NCI-H1092 treated with DMSO at 0.1 percent for 48 hours (cell line): Measurements from ENCODE around the gene FOXK2.

Source experiments
- DNase-seq: peaks from one replicate; lab custom pipeline; 2025; lab: John Stamatoyannopoulos, UW

Gene FOXK2

DNA sequence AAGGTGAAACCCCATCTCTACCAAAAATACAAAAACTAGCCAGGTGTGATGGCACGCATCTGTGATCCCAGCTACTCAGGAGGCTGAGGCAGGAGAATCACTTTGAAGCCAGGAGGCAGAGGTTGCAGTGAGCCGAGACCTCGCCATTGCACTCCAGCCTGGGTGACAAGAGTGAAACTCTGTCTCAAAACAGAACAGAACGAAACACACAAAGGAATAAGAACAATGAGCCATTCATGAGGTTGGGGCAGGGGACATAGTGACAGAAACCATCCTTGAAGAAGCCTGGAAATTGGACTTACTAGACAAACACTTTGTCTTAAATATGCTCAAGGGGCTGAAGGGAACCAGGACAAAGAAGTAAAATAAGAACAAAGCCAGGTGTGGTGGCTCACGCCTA, 89.3 kb downstream of the FOXK2 start:
- no peak for DNase-seq

DNA sequence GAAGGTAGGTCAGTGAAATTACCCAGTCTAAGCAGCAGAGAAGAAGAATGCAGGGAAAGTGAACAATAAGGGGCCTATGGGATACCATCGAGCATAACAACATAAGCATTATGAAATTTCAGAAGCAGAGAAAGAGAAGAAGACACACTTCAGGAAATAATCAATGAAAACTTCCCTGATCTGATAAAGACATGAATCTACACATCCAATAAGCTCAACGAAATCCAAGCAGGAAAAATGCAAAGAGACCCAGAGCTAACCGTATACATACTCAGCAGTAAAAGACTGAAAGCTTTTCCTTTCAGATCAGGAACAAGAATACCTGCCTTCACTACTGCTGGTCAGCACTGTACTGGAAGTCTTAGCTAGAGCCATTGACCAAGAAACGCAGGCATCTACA, 90.1 kb downstream of the FOXK2 start:
- DNase-seq = no peak

GRCh38 chr17:82611140-82612058, 91.9 kb downstream of the FOXK2 start:
- DNase-seq = no peak

DNA sequence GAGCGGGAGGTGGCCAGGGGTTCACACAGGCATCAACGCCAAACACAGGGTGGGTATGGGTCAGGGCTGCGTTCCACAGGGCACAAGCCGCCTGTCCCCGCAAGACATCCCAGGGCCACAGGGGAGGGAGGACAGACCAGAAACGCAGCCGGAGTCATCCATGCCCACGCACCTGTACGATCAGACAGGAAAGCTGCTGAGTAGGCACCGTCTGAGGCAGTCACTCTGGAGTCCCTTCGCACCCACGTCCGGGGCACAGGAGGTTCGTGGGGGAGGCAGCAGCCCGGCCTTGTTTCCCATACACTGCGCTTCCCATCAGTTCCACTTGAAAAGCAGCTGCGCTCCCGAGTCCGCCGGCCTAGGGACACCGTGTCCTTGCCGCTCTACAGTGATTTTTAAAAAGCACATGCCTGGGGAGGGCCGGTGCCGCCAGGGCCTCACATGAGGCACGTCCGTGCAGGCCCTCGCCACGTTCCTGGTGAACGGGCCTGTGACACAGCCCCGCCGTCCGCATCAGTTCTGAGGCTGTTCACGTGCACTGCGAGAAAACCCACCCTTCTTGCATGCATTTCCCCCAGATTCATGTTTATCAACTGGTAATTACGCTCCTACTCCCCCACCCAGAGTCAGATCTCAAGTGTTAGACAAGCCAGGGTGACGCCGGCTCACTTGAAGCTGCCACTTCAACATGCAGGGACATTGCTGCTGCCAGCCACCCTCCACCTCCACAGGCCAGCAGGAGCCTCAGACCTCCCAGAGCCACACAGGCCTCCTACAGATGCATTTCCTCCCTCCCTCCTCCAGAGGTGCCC, 94.0 kb downstream of the FOXK2 start:
- DNase-seq = no peak

GRCh38 chr17:82614095-82614631, 94.6 kb downstream of the FOXK2 start:
- DNase-seq = no peak

- DNase-seq = no peak
These were observed 95.8 kb downstream of the FOXK2 start for GRCh38 chr17:82615084-82616020.

DNA sequence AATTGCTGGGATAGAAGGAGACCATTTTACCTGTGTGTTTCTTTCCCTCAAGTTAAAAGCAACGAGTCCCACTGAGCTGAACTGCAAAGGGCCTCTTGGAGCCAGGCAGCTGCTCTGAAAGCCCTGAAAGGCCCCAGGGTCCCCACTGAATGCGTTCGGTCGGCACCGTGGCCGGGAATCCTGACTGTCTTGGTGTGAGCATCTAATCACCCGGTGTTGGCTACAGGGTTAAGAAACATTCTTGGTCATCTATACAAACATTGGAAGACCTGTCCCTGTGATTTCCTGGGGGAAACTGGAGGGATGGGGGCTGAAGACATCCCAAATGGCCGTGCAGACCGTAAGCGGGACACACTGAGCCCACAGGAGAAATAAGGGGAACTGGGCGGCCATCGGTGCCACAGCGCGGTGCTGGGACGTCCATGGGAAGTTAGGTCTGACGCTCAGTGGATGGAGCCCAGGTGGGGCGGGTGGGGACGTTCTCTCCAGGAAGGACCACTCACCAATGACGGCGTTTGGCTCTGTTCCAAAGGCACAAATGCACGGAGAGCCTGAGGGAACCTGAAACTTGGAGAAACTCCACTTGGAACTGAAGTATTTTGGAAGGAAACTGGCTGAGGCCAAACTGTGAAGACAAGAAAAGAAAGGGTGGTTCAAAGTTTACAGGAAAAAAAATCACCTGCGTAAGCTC, 96.6 kb downstream of the FOXK2 start:
- no peak for DNase-seq

GRCh38 chr17:82619211-82619610, 99.7 kb downstream of the FOXK2 start:
- DNase-seq = no peak

DNA sequence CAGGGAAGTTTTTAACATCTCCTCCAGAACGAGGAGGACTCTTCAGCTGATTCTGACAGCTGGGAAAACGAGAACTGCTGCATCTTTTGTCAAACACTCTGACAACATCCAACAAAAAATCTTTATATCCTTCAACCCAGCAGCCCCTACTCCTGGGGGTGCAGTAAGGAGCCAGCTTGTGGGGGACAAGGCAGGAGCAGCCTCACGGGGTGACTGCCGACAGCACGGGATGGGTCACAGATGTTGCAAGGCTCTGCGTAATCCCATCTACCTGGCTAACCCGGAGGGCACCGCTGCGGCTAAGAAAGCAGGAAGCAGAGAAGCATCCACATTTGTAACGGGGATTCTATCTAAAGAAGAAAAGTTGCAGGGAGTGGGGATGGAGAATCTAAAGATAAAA, 100.1 kb downstream of the FOXK2 start:
- DNase-seq = no peak

- no peak for DNase-seq
These were observed 104.2 kb downstream of the FOXK2 start for GRCh38 chr17:82623707-82624106.

DNA sequence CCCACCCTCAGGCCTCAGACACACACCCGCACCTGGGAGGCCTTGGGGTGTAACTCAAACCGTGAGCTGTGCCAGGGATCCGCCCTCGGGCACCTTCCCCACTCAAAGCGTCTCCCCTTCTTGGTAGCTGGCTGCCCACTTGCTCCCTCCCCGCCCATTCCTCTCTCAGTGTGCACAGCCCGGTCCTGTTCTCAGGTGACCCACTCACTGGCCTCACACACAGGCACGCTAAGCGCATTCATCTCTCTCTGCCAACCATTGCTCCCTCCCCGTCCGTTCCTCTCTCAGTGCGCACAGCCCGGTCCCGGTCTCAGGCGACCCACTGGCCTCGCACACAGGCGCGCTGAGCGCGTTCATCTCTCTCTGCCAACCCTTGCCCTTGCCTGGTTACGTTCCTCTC, 107.9 kb downstream of the FOXK2 start:
- DNase-seq = no peak

- DNase-seq = no peak
These were observed 110.2 kb downstream of the FOXK2 start for GRCh38 chr17:82629748-82630147.

GRCh38 chr17:82630212-82630611, 110.7 kb downstream of the FOXK2 start:
- DNase-seq = no peak

GRCh38 chr17:82631544-82631943, 112.0 kb downstream of the FOXK2 start:
- DNase-seq = no peak

DNA sequence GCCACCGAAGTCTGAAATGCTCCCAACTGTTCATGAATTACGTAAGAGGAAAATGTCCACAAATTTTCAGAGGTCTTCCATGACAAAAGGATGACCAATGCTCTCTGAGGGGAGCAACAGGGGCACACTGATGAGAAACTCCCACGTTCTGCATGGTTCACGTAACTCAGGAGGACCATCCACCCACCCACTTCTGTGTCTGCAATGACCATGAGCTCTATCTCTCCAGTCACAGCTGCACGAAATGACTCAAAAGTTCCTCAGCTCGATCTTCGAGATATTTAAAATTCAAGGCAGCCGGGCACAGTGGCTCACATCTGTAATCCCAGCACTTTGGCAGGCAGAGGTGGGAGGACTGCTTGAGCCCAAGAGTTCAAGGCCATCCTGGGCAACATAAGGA, 112.9 kb downstream of the FOXK2 start:
- no peak for DNase-seq

DNA sequence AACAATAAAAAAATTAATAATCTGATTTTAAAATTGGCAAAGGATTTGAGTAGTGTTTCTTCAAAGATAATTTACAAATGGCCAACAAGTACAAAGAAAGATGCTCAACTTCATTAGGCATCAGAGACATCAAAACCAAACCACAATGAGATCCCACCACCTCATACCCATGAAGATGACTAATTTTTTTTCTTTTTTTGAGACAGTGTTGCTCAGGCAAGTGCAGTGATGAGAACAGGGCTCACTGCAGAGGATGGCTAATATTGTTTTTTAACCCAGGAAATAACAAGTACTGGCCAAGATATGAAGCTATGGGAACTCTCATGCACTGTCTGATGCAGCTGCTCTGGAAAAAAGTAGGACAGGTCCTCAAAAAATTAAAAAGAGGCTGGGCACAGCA, 113.8 kb downstream of the FOXK2 start:
- no peak for DNase-seq

- DNase-seq = no peak
These were observed 117.4 kb downstream of the FOXK2 start for GRCh38 chr17:82636626-82637598.

DNA sequence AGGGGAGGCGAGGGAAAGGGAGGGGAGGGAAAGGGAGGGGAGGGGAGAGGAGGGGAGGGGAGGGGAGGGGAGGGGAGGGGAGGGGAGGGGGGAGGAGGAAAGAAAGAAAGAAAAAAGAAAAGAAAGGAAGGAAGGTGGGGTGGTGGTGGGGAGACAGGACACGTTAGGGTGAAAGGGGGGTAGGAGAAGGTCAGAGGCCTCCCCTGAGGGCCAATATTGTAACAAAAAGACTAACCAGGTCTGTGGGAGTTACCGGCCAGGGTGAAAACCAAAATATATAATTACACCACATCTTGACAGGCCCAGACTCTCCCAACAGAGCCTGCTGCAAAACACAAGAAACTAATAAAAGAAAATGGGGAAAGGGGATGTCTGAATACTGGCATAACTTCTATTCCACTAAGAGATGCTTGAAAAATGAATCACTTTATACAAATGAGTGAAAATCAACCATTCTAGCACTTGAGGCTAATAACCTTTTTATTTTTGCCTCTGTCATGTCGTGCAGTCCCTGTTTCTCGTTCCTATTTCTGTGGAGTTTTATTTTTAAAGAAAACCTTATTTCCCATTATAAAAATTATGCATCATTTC, 118.7 kb downstream of the FOXK2 start:
- DNase-seq = no peak

GRCh38 chr17:82639628-82640027, 120.1 kb downstream of the FOXK2 start:
- DNase-seq = no peak

DNA sequence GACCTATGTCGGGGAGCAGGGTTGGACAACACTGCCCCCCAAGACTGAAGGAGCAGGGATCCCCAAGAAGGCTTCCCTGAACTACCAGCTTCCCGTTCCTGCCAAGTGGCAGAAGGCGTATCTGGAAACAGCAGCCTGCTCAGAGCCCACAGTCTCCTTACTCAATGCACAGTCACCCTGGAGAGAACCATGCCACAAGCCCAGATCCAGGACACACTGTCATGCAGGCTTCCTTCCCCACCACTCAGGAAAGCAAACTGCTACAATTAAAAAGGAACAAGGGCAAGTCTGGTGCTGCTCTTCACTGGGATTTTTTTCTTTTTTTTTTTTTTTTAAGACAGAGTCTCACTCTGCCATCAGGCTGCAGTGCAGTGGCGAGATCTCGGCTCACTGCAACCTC, 120.5 kb downstream of the FOXK2 start:
- no peak for DNase-seq
